Mesendoderm (in vitro differentiated cells): ENCODE measurements around the gene MTHFS.
"Not testable (repeated sequence)": the region's sequence is repeated elsewhere in the genome, so short reads cannot be mapped to it uniquely, and the experiment has no call there.

Experiments used
- DNase-seq: peaks from one replicate; pipeline ENCODE4 v3.0.0; 2013
- H2AK5ac ChIP-seq: 2 replicates; pipeline ENCODE4 v1.6.1; 2013; ENCODE audit warnings: low read length, inconsistent platforms
- H2BK120ac ChIP-seq: 2 replicates; pipeline ENCODE4 v1.6.1; 2013; ENCODE audit warnings: low read depth, mild to moderate bottlenecking, low read length, moderate library complexity, mixed read lengths
- H2BK15ac ChIP-seq: replicated peaks from 2 replicates; pipeline ENCODE4 v1.6.1; 2013; ENCODE audit warnings: low read depth, mild to moderate bottlenecking, moderate library complexity
- H2BK5ac ChIP-seq: 2 replicates; pipeline ENCODE4 v1.6.1; 2013; ENCODE audit warnings: low read length, inconsistent platforms
- H3K18ac ChIP-seq: 2 replicates; pipeline ENCODE4 v1.6.1; 2013; ENCODE audit warnings: mild to moderate bottlenecking, low read length, mixed read lengths
- H3K23ac ChIP-seq: one replicate; pipeline ENCODE4 v1.6.1; 2013; ENCODE audit warnings: low read length
- H3K27ac ChIP-seq: 2 replicates; pipeline ENCODE4 v1.5.1; 2013; ENCODE audit warnings: low read depth, mild to moderate bottlenecking, inconsistent platforms, low read length, moderate library complexity
- H3K27me3 ChIP-seq: 2 replicates; pipeline ENCODE4 v1.6.1; 2013; ENCODE audit warnings: low read length, control low read depth, mild to moderate bottlenecking, inconsistent platforms; ENCODE audit not compliant: insufficient read depth, poor library complexity
- H3K36me3 ChIP-seq: 2 replicates; pipeline ENCODE4 v1.6.1; 2013; ENCODE audit warnings: low read length, inconsistent platforms; ENCODE audit not compliant: control insufficient read depth, insufficient read depth
- H3K4ac ChIP-seq: one replicate; pipeline ENCODE4 v1.6.1; 2013; ENCODE audit warnings: low read depth, mild to moderate bottlenecking, low read length, moderate library complexity
- H3K4me1 ChIP-seq: 2 replicates; pipeline ENCODE4 v1.6.1; 2013; ENCODE audit warnings: low read depth, low read length, inconsistent platforms; ENCODE audit not compliant: control insufficient read depth
- H3K4me2 ChIP-seq: 2 replicates; pipeline ENCODE4 v1.6.1; 2013; ENCODE audit warnings: low read length
- H3K4me3 ChIP-seq: 2 replicates; pipeline ENCODE4 v1.5.1; 2013; ENCODE audit warnings: mild to moderate bottlenecking, low read length
- H3K56ac ChIP-seq: one replicate; pipeline ENCODE4 v1.6.1; 2013; ENCODE audit warnings: low read length
- H3K79me1 ChIP-seq: 2 replicates; pipeline ENCODE4 v1.6.1; 2013; ENCODE audit warnings: low read length, inconsistent platforms
- H3K79me2 ChIP-seq: 2 replicates; pipeline ENCODE4 v1.6.1; 2013; ENCODE audit warnings: mild to moderate bottlenecking, low read length; ENCODE audit not compliant: control insufficient read depth, insufficient read depth
- H3K9ac ChIP-seq: 2 replicates; pipeline ENCODE4 v1.6.1; 2013; ENCODE audit warnings: low read length, inconsistent platforms
- H4K5ac ChIP-seq: one replicate; pipeline ENCODE4 v1.6.1; 2013; ENCODE audit warnings: low read length
- H4K8ac ChIP-seq: one replicate; pipeline ENCODE4 v1.6.1; 2013; ENCODE audit warnings: low read depth, mild to moderate bottlenecking, control low read depth, low read length, moderate library complexity
- WGBS: extraction: QIAGEN DNeasy Blood & Tissue Kit; methylation state at CpG from one replicate; pipeline ENCODE4 v1.1.7; 2013; ENCODE audit warnings: low lambda C conversion rate, missing lambda C conversion rate; ENCODE audit not compliant: insufficient coverage; ENCODE audit errors: extremely low coverage; 5-methylcytosine and 5-hydroxymethylcytosine counted together

Gene MTHFS

DNA sequence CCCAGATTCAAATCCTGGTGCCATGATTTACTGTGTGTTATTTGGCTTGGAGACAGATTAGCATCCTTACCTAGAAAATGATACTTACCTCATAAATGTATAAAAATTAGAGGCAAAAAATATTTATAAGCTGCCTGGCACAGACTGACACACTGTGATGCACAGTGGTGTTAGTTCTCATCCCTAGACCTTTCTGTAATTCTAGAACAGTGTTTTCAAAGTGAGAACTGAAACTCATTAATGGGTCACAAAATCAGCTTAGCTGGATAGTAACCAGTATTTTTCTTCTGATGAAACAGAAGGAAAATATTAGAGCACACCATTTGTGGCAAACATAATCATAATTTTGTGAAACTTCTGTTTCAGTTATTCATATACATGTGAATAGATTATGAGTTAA is 17.9 kb upstream of the MTHFS start:
- H3K4me2 ChIP-seq, result no peak overlapping the region
- no peaks in the 10 kb centered on the region for H3K4me1 ChIP-seq
- no peak overlapping the region for H3K27ac ChIP-seq
- H3K4me3 ChIP-seq, result no peak overlapping the region
- no peaks in the 10 kb centered on the region for H3K27me3 ChIP-seq
- H2BK5ac ChIP-seq, result no peak overlapping the region
- no peak overlapping the region for H3K4ac ChIP-seq
- H3K79me2 ChIP-seq, result peaks cover 5% of the 10 kb centered on the region
- no peak overlapping the region for H2AK5ac ChIP-seq
- no peak overlapping the region for H4K5ac ChIP-seq
- H2BK120ac ChIP-seq, result no peak overlapping the region
- H3K56ac ChIP-seq, result no peak overlapping the region
- no peak overlapping the region for H2BK15ac ChIP-seq
- no peak overlapping the region for H3K9ac ChIP-seq
- no peak overlapping the region for H4K8ac ChIP-seq
- H3K23ac ChIP-seq, result no peak overlapping the region
- no peak overlapping the region for H3K18ac ChIP-seq
- DNase-seq, result no peak
- peaks cover 4% of the 10 kb centered on the region for H3K36me3 ChIP-seq
- H3K79me1 ChIP-seq, result peaks cover 7% of the 10 kb centered on the region

DNA sequence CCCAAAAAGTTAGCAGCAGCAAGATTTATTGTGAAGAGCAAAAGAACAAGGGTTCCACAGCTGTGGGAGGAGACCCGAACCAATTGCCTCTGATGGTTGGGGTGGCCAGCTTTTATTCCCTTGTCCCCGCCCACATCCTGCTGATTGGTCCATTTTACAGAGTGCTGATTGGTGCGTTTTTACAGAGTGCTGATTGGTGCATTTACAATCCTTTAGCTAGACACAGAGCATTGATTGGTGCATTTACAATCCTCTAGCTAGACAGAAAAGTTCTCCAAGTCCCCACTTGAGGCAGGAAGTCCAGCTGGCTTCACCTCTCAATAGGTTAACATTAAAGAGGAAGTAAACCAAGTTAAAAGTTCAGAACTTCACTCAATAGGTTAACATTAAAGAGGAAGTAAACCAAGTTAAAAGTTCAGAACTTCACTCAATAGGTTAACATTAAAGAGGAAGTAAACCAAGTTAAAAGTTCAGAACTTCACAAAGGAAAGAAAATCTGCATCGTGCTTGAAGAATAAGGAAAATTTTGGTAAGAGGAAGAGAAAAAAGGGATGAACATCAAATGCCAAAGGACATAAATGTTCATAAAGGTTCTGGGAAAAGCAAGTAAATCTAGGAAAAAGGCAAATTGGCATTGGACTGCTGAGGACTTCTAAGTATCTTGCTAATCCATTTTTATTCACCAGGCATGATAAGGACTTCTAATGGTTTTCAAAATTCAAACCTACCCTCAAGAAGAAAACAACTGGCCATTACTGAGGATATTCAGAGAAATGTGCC is 12.9 kb upstream of the MTHFS start:
- not testable (repeated sequence) for H3K79me1 ChIP-seq, H3K4ac ChIP-seq, H3K18ac ChIP-seq, H3K23ac ChIP-seq, H3K27me3 ChIP-seq, H3K56ac ChIP-seq, H3K4me2 ChIP-seq, DNase-seq, H2BK5ac ChIP-seq, H3K79me2 ChIP-seq, H4K8ac ChIP-seq, H2AK5ac ChIP-seq, H4K5ac ChIP-seq, H3K27ac ChIP-seq, H3K36me3 ChIP-seq, H3K4me1 ChIP-seq, H3K4me3 ChIP-seq, H2BK15ac ChIP-seq, H3K9ac ChIP-seq, H2BK120ac ChIP-seq
- WGBS, result no CpG with 5 or more reads among the region's 4 CpGs

DNA sequence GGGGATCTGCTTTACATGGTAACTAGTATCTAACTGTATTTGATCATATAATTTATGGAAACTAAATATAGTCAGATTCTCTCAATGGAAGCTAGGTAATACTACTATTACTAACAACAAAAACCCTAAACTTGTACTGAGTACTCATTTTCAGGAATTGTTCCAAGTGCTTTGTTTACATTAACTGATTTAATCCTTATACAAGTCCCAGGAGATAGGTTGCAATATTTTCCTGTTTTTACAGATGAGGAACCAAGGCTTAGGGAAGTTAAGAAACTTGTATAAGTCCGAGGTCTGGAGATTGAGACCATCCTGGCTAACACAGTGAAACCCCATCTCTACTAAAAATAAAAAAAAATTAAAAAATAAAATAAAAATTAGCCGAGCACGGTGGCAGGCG is 7.5 kb upstream of the MTHFS start:
- Histone ChIP-seq H3K27me3 (no peaks in the 10 kb centered on the region), H2BK120ac (no peak overlapping the region), H2BK15ac (no peak overlapping the region), H3K4me2 (no peak overlapping the region), H3K4me3 (no peak overlapping the region), H3K4ac (no peak overlapping the region), H3K4me1 (no peaks in the 10 kb centered on the region), H2AK5ac (no peak overlapping the region), H4K5ac (no peak overlapping the region), H3K23ac (no peak overlapping the region), H3K79me2 (no peaks in the 10 kb centered on the region), H3K36me3 (no peaks in the 10 kb centered on the region), H3K18ac (no peak overlapping the region), H3K56ac (no peak overlapping the region), H3K27ac (no peak overlapping the region), H2BK5ac (no peak overlapping the region), H3K9ac (no peak overlapping the region), H3K79me1 (peaks cover 4% of the 10 kb centered on the region), H4K8ac (no peak overlapping the region)
- DNase-seq, result no peak
- WGBS, result no CpG with 5 or more reads among the region's 4 CpGs

DNA sequence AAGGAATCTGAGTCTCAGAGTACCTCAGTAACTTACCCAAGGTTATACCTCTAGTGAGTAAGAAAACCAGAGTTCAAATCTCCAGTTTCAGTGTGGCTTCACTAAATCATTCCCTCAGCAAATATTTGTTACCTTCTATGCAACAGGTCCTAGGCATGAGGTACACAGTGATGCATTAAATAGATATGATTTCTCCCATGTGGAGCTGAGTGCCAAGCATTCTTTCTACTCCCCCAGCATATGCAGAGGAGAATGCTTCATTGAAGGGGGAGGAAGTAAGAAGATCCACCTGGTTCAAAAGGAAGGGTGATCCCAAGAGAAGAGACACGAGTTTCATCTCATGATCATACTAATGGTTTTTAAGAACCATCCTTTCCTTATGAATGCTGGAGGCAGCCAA is 6.8 kb upstream of the MTHFS start:
- Histone ChIP-seq H3K27me3 (no peaks in the 10 kb centered on the region), H3K4ac (no peak overlapping the region), H3K79me1 (peaks cover 4% of the 10 kb centered on the region), H3K27ac (no peak overlapping the region), H3K4me1 (no peaks in the 10 kb centered on the region), H2AK5ac (no peak overlapping the region), H4K8ac (no peak overlapping the region), H3K56ac (no peak overlapping the region), H2BK5ac (no peak overlapping the region), H3K79me2 (no peaks in the 10 kb centered on the region), H4K5ac (no peak overlapping the region), H3K36me3 (no peaks in the 10 kb centered on the region), H3K9ac (no peak overlapping the region), H3K23ac (no peak overlapping the region), H2BK15ac (no peak overlapping the region), H3K18ac (no peak overlapping the region), H2BK120ac (no peak overlapping the region), H3K4me2 (no peak overlapping the region), H3K4me3 (no peak overlapping the region)
- no peak for DNase-seq
- WGBS, result no CpG with 5 or more reads among the region's 1 CpG

DNA sequence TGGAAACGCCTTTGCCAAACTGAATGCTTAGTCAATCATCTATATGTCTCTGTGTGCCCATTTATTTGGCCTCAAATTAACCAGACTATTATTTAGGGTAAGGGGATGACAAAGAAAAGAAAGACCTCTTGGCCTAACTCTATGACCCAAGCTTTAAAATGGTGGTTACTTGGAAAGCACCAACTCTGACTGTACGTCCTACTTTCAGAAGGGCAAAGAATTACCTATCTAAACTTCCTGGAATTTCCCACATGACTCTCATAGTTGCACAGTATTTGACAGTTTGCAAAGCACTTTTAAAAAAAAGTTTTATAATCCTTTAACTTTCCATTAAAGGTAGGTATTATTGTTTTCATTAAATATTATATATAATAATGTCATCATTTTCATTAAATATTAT is 6.3 kb upstream of the MTHFS start:
- WGBS, result no CpG with 5 or more reads among the region's 2 CpGs
- H3K27ac ChIP-seq, result no peak overlapping the region
- H3K36me3 ChIP-seq, result no peaks in the 10 kb centered on the region
- no peak overlapping the region for H3K56ac ChIP-seq
- H3K23ac ChIP-seq, result no peak overlapping the region
- H3K79me1 ChIP-seq, result peaks cover 4% of the 10 kb centered on the region
- no peak overlapping the region for H3K18ac ChIP-seq
- H4K5ac ChIP-seq, result no peak overlapping the region
- no peaks in the 10 kb centered on the region for H3K79me2 ChIP-seq
- H3K27me3 ChIP-seq, result no peaks in the 10 kb centered on the region
- H3K9ac ChIP-seq, result no peak overlapping the region
- H2BK15ac ChIP-seq, result no peak overlapping the region
- H3K4me1 ChIP-seq, result no peaks in the 10 kb centered on the region
- DNase-seq, result no peak
- no peak overlapping the region for H3K4me3 ChIP-seq
- no peak overlapping the region for H3K4me2 ChIP-seq
- H2BK120ac ChIP-seq, result no peak overlapping the region
- H2AK5ac ChIP-seq, result no peak overlapping the region
- H2BK5ac ChIP-seq, result no peak overlapping the region
- H4K8ac ChIP-seq, result no peak overlapping the region
- H3K4ac ChIP-seq, result no peak overlapping the region

DNA sequence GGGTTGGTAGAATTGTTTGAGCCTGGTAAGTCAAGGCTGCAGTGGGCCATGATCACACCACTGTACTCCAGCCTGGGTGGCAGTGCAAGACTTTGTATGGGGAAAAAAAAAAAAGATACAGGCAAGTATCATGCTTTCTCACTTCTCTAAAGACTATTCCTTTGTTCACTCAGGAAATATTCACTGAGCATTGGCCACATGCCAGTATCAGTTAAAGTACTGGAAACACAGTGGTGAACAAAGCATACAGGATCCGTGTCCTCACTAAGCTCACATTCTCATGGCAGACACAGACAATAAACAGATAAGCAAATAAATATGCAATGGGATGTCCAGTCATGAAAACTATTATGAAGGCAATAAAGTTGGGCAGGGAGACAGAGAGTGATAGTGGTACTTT is 5.1 kb upstream of the MTHFS start:
- DNase-seq, result no peak
- no peak overlapping the region for H4K5ac ChIP-seq
- H4K8ac ChIP-seq, result no peak overlapping the region
- H3K79me1 ChIP-seq, result peaks cover 3% of the 10 kb centered on the region
- no peak overlapping the region for H3K27ac ChIP-seq
- H2BK15ac ChIP-seq, result no peak overlapping the region
- no peak overlapping the region for H3K4ac ChIP-seq
- H3K27me3 ChIP-seq, result no peaks in the 10 kb centered on the region
- no peak overlapping the region for H2AK5ac ChIP-seq
- no peaks in the 10 kb centered on the region for H3K36me3 ChIP-seq
- no peak overlapping the region for H3K9ac ChIP-seq
- no CpG with 5 or more reads among the region's 1 CpG for WGBS
- no peak overlapping the region for H3K18ac ChIP-seq
- H3K4me3 ChIP-seq, result no peak overlapping the region
- no peak overlapping the region for H3K4me2 ChIP-seq
- no peak overlapping the region for H3K56ac ChIP-seq
- no peak overlapping the region for H3K23ac ChIP-seq
- H3K4me1 ChIP-seq, result no peaks in the 10 kb centered on the region
- no peaks in the 10 kb centered on the region for H3K79me2 ChIP-seq
- no peak overlapping the region for H2BK120ac ChIP-seq
- H2BK5ac ChIP-seq, result no peak overlapping the region
